Lower leg skin (tissue), 3 donors: ENCODE results near the gene ACBD3.

Source experiments
- CTCF ChIP-seq, 3 donors: fragments of 450-650 bp; IDR thresholded peaks; one replicate each; pipeline ENCODE4 v1.5.1; 2016; ENCODE audit warnings: antibody characterized with exemption in 3 of 3, mild to moderate bottlenecking in 3 of 3, moderate library complexity in 2 of 3
- POLR2A ChIP-seq, 2 donors: fragments of 450-650 bp; IDR thresholded peaks; one replicate each; pipeline ENCODE4 v1.6.1; 2016 to 2017; ENCODE audit warnings: antibody characterized with exemption in 2 of 2, mild to moderate bottlenecking in 1 of 2, moderate library complexity in 1 of 2

DNA sequence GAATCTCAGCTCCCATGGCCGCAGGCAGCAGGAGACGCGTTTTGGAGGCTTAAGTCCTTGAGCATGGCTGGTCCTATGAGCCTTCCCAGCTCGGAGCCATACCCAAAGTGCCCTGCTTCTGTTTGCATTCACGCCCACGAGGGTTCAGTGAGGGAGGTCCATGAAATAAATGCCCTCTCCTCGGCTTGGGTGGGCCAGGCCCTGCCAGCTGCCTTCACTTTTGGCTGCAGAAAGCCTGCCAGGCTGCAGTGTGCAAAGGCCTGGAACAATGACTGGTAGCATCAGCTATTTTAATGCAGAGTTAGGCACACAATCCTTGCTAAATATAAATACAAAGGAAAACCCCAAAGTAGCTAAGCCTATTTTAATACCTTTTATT, 74.7 kb downstream of the ACBD3 start:
- no peak for TF ChIP-seq POLR2A (IDR thresholded peaks at IDR 0.05)
- no peak for TF ChIP-seq CTCF (IDR thresholded peaks at IDR 0.05)
